WTC11 (cell line): ENCODE results near the gene FKBP4.

Experiments used
- ATF1 ChIP-seq: sonication (generic); formaldehyde crosslinking; IDR thresholded peaks from 2 replicates; pipeline ENCODE4 v1.8.1; 2023; ENCODE audit warnings: mild to moderate bottlenecking, moderate library complexity, missing genetic modification reagents
- CBFB ChIP-seq: sonication (generic); formaldehyde crosslinking; IDR thresholded peaks from 2 replicates; pipeline ENCODE4 v1.8.1; 2022; ENCODE audit warnings: mild to moderate bottlenecking, low read depth, missing genetic modification reagents
- ETV6 ChIP-seq: sonication (generic); formaldehyde crosslinking; IDR thresholded peaks from 2 replicates; pipeline ENCODE4 v1.8.1; 2022; ENCODE audit warnings: mild to moderate bottlenecking, missing genetic modification reagents
- NFE2L1 ChIP-seq: sonication (generic); formaldehyde crosslinking; IDR thresholded peaks from 2 replicates; pipeline ENCODE4 v1.8.1; 2023; ENCODE audit warnings: missing genetic modification reagents
- NFYB ChIP-seq: sonication (generic); formaldehyde crosslinking; conservative IDR thresholded peaks from 2 replicates; pipeline ENCODE4 v1.8.0; 2022; ENCODE audit warnings: low read depth, missing genetic modification reagents
- NR2C2 ChIP-seq: sonication (generic); formaldehyde crosslinking; IDR thresholded peaks from 2 replicates; pipeline ENCODE4 v1.8.0; 2022; ENCODE audit warnings: mild to moderate bottlenecking, missing genetic modification reagents
- NR3C1 ChIP-seq: sonication (generic); formaldehyde crosslinking; conservative IDR thresholded peaks from 2 replicates; pipeline ENCODE4 v1.8.1; 2023; ENCODE audit warnings: low read depth, mild to moderate bottlenecking, missing genetic modification reagents
- SMAD3 ChIP-seq: sonication (generic); formaldehyde crosslinking; IDR thresholded peaks from 2 replicates; pipeline ENCODE4 v1.8.0; 2022; ENCODE audit warnings: missing genetic modification reagents, mild to moderate bottlenecking, borderline replicate concordance
- TCF7 ChIP-seq: sonication (generic); formaldehyde crosslinking; IDR thresholded peaks from 2 replicates; pipeline ENCODE4 v1.8.0; 2022; ENCODE audit warnings: mild to moderate bottlenecking, low read depth, missing genetic modification reagents, moderate library complexity
- ZBTB21 ChIP-seq: sonication (generic); formaldehyde crosslinking; IDR thresholded peaks from 2 replicates; pipeline ENCODE4 v1.8.1; 2023; ENCODE audit warnings: mild to moderate bottlenecking, missing genetic modification reagents, borderline replicate concordance
- TF ChIP-seq, protein P1 (sequence below): sonication (generic); formaldehyde crosslinking; conservative IDR thresholded peaks from 2 replicates; pipeline ENCODE4 v1.8.1; 2022; ENCODE audit warnings: mild to moderate bottlenecking, missing genetic modification reagents
- TF ChIP-seq, protein P2 (sequence below): sonication (generic); formaldehyde crosslinking; IDR thresholded peaks from 2 replicates; pipeline ENCODE4 v1.8.0; 2022; ENCODE audit warnings: mild to moderate bottlenecking, missing genetic modification reagents
- TF ChIP-seq, protein P3 (sequence below): sonication (generic); formaldehyde crosslinking; IDR thresholded peaks from 2 replicates; pipeline ENCODE4 v1.8.1; 2023; ENCODE audit warnings: mild to moderate bottlenecking, missing genetic modification reagents
- TF ChIP-seq, protein P4 (sequence below): sonication (generic); formaldehyde crosslinking; IDR thresholded peaks from 2 replicates; pipeline ENCODE4 v1.8.1; 2023; ENCODE audit warnings: mild to moderate bottlenecking, missing genetic modification reagents, moderate library complexity

DNA sequence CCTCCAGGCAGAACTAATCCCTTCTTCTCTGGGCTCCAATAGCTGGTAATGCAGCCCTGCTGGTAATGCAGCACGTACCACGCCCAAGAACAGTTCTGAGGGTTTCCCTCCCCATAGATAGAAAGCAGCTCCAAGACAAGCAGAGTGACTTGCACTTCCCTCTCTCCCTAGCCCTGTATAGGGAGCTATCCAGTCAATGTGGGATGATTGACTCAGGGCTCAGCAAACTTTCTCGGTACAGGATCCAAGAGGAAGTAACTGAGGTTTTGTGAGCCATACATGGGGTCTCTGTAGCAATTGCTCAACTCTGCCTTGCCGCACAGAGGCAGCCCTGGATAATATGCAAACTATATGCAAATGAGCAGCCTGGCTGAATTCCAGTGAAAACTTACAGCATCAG is 15.5 kb upstream of the FKBP4 start:
- TF ChIP-seq SMAD3 (CRISPR knock-in tag) (no peak), NR2C2 (CRISPR knock-in tag) (no peak), ZBTB21 (no peak), CBFB (no peak), NFE2L1 (no peak), ETV6 (CRISPR knock-in tag) (no peak), NR3C1 (CRISPR knock-in tag) (no peak), NFYB (CRISPR knock-in tag) (no peak), ATF1 (no peak), TCF7 (CRISPR knock-in tag) (no peak)
- TF ChIP-seq, protein P1, sequence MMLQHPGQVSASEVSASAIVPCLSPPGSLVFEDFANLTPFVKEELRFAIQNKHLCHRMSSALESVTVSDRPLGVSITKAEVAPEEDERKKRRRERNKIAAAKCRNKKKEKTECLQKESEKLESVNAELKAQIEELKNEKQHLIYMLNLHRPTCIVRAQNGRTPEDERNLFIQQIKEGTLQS (CRISPR knock-in tag): no peak
- TF ChIP-seq, protein P2, sequence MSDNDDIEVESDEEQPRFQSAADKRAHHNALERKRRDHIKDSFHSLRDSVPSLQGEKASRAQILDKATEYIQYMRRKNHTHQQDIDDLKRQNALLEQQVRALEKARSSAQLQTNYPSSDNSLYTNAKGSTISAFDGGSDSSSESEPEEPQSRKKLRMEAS: no peak
- TF ChIP-seq, protein P3, sequence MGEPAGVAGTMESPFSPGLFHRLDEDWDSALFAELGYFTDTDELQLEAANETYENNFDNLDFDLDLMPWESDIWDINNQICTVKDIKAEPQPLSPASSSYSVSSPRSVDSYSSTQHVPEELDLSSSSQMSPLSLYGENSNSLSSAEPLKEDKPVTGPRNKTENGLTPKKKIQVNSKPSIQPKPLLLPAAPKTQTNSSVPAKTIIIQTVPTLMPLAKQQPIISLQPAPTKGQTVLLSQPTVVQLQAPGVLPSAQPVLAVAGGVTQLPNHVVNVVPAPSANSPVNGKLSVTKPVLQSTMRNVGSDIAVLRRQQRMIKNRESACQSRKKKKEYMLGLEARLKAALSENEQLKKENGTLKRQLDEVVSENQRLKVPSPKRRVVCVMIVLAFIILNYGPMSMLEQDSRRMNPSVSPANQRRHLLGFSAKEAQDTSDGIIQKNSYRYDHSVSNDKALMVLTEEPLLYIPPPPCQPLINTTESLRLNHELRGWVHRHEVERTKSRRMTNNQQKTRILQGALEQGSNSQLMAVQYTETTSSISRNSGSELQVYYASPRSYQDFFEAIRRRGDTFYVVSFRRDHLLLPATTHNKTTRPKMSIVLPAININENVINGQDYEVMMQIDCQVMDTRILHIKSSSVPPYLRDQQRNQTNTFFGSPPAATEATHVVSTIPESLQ (CRISPR knock-in tag): no peak
- TF ChIP-seq, protein P4, sequence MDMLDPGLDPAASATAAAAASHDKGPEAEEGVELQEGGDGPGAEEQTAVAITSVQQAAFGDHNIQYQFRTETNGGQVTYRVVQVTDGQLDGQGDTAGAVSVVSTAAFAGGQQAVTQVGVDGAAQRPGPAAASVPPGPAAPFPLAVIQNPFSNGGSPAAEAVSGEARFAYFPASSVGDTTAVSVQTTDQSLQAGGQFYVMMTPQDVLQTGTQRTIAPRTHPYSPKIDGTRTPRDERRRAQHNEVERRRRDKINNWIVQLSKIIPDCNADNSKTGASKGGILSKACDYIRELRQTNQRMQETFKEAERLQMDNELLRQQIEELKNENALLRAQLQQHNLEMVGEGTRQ: no peak
